Hepatic stellate cell (primary cell): ENCODE results near the gene S100A6.
A peak's percentile ranks its signal among the peaks of the same experiment; 100 is the strongest.
"Not testable (repeated sequence)": the region's sequence is repeated elsewhere in the genome, so short reads cannot be mapped to it uniquely, and the experiment has no call there.

Experiments used
- DNase-seq: peaks from one replicate; pipeline ENCODE4 v3.0.0; 2011; ENCODE audit warnings: low spot score

The S100A6 gene

GRCh38 chr1:153535242-153536011 is at the start of gene S100A6:
S100A6 (minus strand) TSS chr1:153535991; CDS start chr1:153535339, 652 bp downstream.
- peak; percentile 43 for DNase-seq

GRCh38 chr1:153585006-153585405 is 49.2 kb upstream of the S100A6 start:
- no peak for DNase-seq

DNA sequence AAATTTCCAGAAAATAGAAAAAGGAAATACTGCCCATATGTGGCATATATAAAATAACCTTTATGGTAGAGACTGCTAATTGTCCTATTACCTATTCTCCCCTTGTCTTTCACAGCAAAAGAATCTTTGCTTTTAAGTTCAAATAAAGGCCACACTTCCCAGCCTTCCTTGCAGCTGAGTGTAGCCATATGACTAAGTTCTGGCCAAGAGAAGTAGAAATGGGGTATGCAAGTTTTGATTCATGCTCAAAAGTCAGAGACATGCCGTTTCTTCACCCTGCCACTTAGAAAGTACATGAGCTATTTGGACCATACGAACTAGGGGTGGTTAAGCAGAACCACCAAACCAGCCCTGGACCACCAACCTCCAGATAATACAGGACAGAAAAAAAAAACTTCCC is 48.2 kb upstream of the S100A6 start:
- DNase-seq = no peak

DNA sequence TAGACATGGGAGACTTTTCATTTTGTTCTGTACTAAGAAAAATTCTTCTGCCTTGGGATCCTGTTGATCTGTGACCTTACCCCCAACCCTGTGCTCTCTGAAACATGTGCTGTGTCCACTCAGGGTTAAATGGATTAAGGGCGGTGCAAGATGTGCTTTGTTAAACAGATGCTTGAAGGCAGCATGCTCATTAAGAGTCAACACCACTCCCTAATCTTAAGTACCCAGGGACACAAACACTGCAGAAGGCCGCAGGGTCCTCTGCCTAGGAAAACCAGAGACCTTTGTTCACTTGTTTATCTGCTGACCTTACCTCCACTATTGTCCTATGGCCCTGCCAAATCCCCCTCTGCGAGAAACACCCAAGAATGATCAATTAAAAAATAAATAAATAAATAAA is 47.7 kb upstream of the S100A6 start:
- DNase-seq = not testable (repeated sequence)

GRCh38 chr1:153582836-153583235 is 47.0 kb upstream of the S100A6 start:
- DNase-seq = not testable (repeated sequence)

GRCh38 chr1:153578936-153579335 is 43.1 kb upstream of the S100A6 start:
- DNase-seq = no peak

DNA sequence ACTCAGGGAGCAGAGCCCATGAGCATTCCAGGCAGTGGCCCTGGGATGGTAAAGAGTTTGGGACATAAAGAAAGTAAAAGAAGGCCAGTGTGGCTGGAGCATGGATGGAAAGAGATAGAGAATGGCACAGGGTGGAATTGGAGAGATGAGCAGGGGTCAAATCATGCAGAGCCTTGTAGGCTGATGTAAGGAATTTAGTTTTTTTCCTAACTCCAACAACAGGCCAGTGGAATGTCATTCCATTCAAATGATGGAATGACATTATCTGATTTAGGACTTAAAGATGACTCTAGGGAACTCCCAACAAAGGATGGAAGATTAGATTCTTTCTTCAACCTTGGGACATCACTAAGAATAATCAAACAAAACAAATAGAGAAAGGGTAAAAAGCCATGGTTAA is 42.7 kb upstream of the S100A6 start:
- DNase-seq = peak; percentile 49

DNA sequence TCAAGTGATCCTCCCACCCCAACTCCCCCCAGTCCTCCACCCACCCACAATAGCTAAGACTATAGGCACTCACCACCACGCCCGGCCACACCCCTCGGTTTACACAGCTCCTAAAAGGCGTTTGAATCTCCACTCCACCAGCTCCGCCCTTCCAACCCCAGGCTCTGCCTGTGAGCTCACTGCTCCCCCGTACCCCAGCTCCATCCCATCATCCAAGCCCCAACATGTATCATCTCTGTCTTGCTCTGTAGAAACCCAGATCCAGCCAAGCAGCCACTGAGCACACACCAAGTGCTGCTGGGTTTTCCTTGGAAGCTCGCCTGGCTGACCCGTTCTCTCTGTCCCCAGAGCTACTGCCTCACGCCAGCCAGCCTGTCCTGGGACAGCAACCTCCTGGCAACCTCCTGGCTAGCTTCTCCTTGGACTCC is 41.8 kb upstream of the S100A6 start:
- DNase-seq = no peak

DNA sequence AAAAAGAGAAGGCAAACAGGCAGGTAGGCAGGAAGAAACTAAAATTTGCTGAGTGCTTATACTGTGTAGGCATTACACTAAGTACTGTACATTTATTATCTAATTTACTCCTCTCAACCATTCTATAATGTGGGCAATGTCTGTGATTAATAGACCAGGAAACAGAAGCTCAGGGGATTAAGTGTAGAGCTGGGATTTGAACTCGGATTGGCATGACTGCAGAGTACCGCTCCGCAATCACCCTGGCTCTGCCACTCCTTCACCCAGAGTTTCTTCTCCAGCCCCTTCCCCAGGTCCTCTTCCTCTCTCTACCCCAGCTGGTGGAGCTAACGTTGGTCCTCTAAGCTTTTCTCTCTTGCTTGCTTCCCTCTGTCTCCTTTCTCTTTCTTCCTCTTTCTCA is 41.3 kb upstream of the S100A6 start:
- no peak for DNase-seq

DNA sequence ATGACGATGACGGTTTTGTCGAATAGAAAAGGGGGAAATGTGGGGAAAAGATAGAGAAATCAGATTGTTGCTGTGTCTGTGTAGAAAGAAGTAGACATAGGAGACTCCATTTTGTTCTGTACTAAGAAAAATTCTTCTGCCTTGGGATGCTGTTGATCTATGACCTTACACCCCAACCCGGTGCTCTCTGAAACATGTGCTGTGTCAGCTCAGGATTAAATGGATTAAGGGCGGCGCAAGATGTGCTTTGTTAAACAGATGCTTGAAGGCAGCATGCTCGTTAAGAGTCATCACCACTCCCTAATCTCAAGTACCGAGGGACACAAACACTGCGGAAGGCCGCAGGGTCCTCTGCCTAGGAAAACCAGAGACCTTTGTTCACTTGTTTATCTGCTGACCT is 39.7 kb upstream of the S100A6 start:
- DNase-seq = not testable (repeated sequence)

- not testable (repeated sequence) for DNase-seq
Observed at GRCh38 chr1:153575081-153575491, 39.3 kb upstream of the S100A6 start.

DNA sequence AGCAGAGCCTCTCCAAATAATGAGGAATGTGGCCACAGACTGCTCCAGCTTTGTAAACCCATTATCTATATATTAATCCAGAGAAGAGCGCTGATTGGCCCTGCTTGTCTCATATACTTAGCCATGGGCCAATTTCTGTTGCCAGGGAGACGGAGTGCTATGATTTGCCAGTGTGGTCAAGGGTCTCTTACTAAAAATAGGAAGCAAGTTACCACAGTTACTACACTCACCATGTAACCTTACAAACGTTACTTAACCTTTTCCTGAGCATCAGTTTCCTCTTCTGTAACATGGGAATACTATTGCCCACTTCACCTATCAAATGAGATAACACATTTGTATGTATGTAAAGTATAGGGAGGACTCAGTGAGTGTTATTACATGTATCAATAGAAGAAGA is 37.6 kb upstream of the S100A6 start:
- no peak for DNase-seq

DNA sequence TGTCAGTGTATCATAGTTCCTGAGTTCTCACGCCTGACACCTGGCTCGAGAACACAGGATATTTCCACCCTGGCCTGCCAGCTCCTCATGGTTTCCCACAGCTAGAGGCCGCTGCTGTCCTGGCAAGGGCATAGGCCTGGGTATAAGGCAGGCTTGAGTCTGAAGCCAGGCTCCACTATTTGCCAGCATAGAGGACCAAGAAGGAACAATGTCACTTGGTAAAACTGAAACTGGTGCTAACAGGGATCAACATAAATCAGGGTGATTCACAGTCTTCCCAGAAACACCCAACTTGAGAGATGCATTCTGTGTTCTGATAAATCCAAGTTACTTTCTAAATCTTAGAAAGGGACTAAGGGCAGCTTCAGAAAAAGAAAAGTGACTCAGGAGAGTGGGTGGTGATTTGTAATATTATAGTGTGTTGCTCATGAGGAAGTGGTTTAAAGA is 36.8 kb upstream of the S100A6 start:
- DNase-seq = peak; percentile 82

DNA sequence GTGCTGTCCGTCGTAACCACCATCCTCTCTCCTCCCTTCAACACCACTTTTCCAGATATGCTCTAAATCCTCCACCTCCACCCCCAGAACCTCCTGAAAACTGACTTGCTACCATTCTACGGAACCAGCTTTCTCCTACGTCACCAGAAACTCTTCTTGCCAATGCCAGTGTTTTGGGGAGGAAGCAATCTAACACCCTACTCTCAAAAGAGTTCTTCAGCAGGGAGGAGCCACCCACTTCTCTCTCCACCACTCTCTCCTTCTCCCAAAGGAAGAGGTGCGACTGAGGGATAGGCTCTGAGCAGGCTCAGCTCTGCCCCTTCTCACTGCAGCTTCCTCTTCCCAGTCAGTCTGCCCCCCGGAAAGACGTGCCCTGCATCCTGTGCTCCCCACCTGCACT is 35.9 kb upstream of the S100A6 start:
- no peak for DNase-seq

- no peak for DNase-seq
Observed at GRCh38 chr1:153570874-153571273, 35.1 kb upstream of the S100A6 start.

- DNase-seq = no peak
Observed at GRCh38 chr1:153569465-153569864, 33.7 kb upstream of the S100A6 start.

- DNase-seq = peak; percentile 91
Observed at GRCh38 chr1:153568367-153569099, 32.7 kb upstream of the S100A6 start.

DNA sequence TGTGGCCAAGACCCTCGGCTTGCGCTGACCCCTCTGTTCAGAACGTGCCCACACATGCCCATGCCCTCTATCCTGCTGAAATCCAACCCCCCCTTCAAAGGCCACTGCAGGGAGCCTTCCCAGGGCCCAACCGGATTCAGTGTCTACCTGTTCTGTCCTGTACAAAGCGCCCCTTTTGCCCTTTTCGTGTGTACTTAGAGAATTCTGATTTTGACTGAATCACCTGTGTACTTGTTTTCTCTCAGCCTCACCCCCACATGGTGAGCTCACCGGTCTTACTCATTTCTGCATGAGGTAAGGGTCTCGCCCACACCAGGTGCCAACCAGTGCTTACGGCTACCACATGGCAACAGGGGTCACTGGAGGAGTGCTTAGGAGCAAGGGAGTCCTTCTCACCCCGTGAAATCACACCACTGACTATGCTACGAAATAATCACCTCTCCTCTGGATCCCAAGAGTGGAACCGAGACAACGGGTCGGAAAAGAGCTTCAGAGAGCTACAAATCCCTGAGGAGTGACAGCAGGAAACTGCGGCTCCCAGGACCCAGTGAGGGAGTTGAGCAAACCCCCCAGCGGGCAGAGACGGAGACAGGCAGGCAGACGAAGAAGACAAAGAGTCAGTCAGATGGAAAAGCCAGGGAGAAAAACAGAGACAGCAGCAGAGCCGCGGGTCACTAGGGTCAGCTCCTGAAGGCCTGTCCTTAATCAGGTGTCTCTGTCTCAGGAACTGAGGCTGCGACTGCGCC is 32.0 kb upstream of the S100A6 start:
- DNase-seq = no peak

- DNase-seq = peak; percentile 100
Observed at GRCh38 chr1:153566414-153567371, 30.9 kb upstream of the S100A6 start.

DNA sequence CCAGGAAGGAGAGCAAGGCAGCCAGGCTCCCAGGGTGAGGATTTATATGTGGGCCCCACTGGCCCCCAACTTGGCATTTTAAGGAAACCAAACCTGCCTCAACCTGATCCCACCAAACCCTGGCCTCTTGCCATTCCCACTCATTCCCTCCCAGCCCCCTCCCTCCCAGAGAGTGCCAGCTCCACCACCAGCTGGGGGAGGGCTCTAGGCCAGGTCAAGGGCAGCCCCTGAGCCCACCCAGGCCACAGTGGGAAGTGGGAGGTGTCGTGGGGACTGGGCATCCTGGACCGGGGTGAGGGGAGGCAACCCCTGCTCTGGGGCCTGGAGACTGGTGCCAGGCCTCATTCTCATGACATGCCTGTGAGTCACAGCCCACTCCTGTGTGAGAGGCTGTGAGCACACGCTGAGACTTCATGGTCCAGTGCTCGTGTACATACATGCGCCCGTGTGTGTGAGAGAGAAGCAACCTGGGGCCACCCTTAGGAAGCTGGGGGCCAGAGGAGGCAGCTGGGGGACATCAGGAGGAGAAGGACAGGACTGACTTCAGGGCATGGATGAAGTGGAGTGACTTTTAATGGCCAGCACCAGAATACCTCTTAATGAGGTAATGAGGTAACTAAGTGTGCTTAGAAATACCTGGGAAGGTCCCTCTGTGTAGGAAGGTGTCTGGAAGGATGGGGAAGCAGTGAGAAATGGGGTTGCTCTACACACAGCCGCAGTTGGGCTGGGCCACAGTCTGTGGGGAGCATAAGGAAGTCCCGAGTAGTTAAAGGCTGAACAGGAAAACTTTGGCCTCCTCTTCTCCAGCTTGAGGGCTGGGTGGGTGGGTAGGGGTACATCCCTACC is 30.0 kb upstream of the S100A6 start, which contains the start of gene S100A2:
Gene S100A2, minus strand, starts transcription at position 316 of the 846 bp plus-strand sequence. CDS start 1,967 bp downstream, outside the sequence.
- DNase-seq = peak; percentile 92
